HCT116 (cell line): ENCODE measurements around the gene NSF. TPM values are rescaled to one million over a fixed set of nuclear protein-coding genes. Genes with fewer than 3 reads are reported as not detected.

Experiments
- ATAC-seq: fragments of 200-7000 bp; cut with Tn5 transposase; 2 replicates; pipeline ENCODE4 v1.9.1; 2020; ENCODE audit warnings: mild to moderate bottlenecking, moderate library complexity
- BruUV-seq: library from RNA; stranded (reverse); fragments of 400-500 nt; replicated peaks from 2 replicates; lab custom pipeline; 2021; lab: Mats Ljungman, UMichigan
- CTCF ChIA-PET: fragments of 300-600 bp; sonication (Branson Sonifier 250); formaldehyde crosslinking; loops from one replicate; lab custom pipeline; 2021; ENCODE audit warnings: antibody characterized with exemption; lab: Charles Lee
- POLR2A ChIA-PET: fragments of 300-600, 350-600 bp; sonication (Branson Sonifier 250); formaldehyde crosslinking; loops from one replicate; lab custom pipeline; 2021; ENCODE audit warnings: antibody characterized with exemption; lab: Charles Lee
- RAD21 ChIA-PET, 2 experiments: fragments of 300-600 bp; sonication (Branson Sonifier 250); formaldehyde crosslinking; loops; one replicate each; lab custom pipeline; 2023; ENCODE audit warnings: low total read pairs in 2 of 2; ENCODE audit not compliant: uncharacterized antibody in 2 of 2, unreplicated experiment in 2 of 2, low non-redundant PET in 1 of 2; lab: Charles Lee
- DNase-seq: peaks from one replicate; pipeline ENCODE4 v3.0.0-alpha.2; 2010; ENCODE audit warnings: low read depth, low spot score
- H2AFZ ChIP-seq: fragments of 200-600 bp; shearing (Covaris generic), sonication (generic); 2 replicates; pipeline ENCODE4 v1.6.1; 2017; ENCODE audit warnings: low read depth, mixed run types, mixed read lengths, antibody characterized with exemption, low read length; ENCODE audit not compliant: poor library complexity, severe bottlenecking
- H3K27ac ChIP-seq: 2 replicates; pipeline ENCODE4 v1.5.1; 2012; ENCODE audit warnings: low read depth, low read length
- H3K27me3 ChIP-seq: fragments of 200-600 bp; sonication (generic); 2 replicates; pipeline ENCODE4 v1.6.1; 2016; ENCODE audit warnings: mixed run types, low read length, mixed read lengths; ENCODE audit not compliant: insufficient read depth
- H3K36me3 ChIP-seq, 2 experiments: fragments of 200-500 bp in 1 of 2; fragments of 200-600 bp in 1 of 2; sonication (Bioruptor generic) in 1 of 2; sonication (generic) in 1 of 2; 2 replicates each; pipeline versions ENCODE4 v1.5.1 to v1.6.1; 2014 to 2016; ENCODE audit warnings: low read length in 2 of 2, inconsistent platforms in 1 of 2, mixed read lengths in 1 of 2, mixed run types in 1 of 2; ENCODE audit not compliant: insufficient read depth in 2 of 2, control insufficient read depth in 1 of 2
- H3K4me1 ChIP-seq, 2 experiments: fragments of 200-600 bp in 1 of 2; sonication (generic) in 1 of 2; 2 replicates each; pipeline versions ENCODE4 v1.5.1 to v1.6.1; 2012 to 2017; ENCODE audit warnings: low read length in 2 of 2, inconsistent platforms in 1 of 2, mild to moderate bottlenecking in 1 of 2, mixed read lengths in 1 of 2, mixed run types in 1 of 2, moderate library complexity in 1 of 2; ENCODE audit not compliant: insufficient read depth in 2 of 2, control insufficient read depth in 1 of 2
- H3K4me2 ChIP-seq: fragments of 200-600 bp; sonication (generic); 2 replicates; pipeline ENCODE4 v1.6.1; 2017; ENCODE audit warnings: mixed run types, low read length, mixed read lengths
- H3K4me3 ChIP-seq, 2 experiments: fragments of 200-600 bp in 1 of 2; sonication (generic) in 1 of 2; replicated peaks in 1 of 2; 2 replicates each; pipeline ENCODE4 v1.5.1; 2011 to 2016; ENCODE audit warnings: low read length in 2 of 2, control low read depth in 1 of 2, low read depth in 1 of 2, mild to moderate bottlenecking in 1 of 2, mixed read lengths in 1 of 2, mixed run types in 1 of 2
- H3K79me2 ChIP-seq: fragments of 200-600 bp; sonication (generic); 2 replicates; pipeline ENCODE4 v1.6.1; 2017; ENCODE audit warnings: mild to moderate bottlenecking, mixed run types, low read length, moderate library complexity, mixed read lengths; ENCODE audit not compliant: insufficient read depth
- H3K9ac ChIP-seq: fragments of 200-600 bp; sonication (generic); 2 replicates; pipeline ENCODE4 v1.6.1; 2016; ENCODE audit warnings: low read length, mixed read lengths
- H3K9me2 ChIP-seq: fragments of 200-600 bp; sonication (generic), shearing (Covaris generic); 2 replicates; pipeline ENCODE4 v1.6.1; 2017; ENCODE audit warnings: mixed run types, mild to moderate bottlenecking, moderate library complexity; ENCODE audit not compliant: insufficient read depth
- H3K9me3 ChIP-seq, 2 experiments: fragments of 200-500 bp in 1 of 2; fragments of 200-600 bp in 1 of 2; sonication (Bioruptor generic) in 1 of 2; sonication (generic) in 1 of 2; 2 replicates each; pipeline ENCODE4 v1.6.1; 2014 to 2017; ENCODE audit warnings: low read length in 2 of 2, mixed read lengths in 2 of 2, inconsistent platforms in 1 of 2, low read depth in 1 of 2, mild to moderate bottlenecking in 1 of 2, mixed run types in 1 of 2, moderate library complexity in 1 of 2; ENCODE audit not compliant: control insufficient read depth in 1 of 2, insufficient read depth in 1 of 2
- H4K20me1 ChIP-seq: fragments of 200-600 bp; sonication (generic), shearing (Covaris generic); 2 replicates; pipeline ENCODE4 v1.6.1; 2017; ENCODE audit warnings: mixed run types, mild to moderate bottlenecking, moderate library complexity; ENCODE audit not compliant: insufficient read depth
- CBX3 ChIP-seq: IDR thresholded peaks from 2 replicates; pipeline ENCODE4 v1.6.1; 2012; ENCODE audit warnings: low read depth
- CTCF ChIP-seq, 3 experiments: fragments of 200-600 bp in 1 of 3; sonication (generic) in 1 of 3; IDR thresholded peaks in 2 of 3; conservative IDR thresholded peaks in 1 of 3; 2 replicates each; pipeline ENCODE4 v1.5.1; 2012 to 2017; ENCODE audit warnings: low read depth in 2 of 3, low read length in 2 of 3, antibody characterized with exemption in 1 of 3, borderline replicate concordance in 1 of 3, control low read depth in 1 of 3, mild to moderate bottlenecking in 1 of 3, mixed read lengths in 1 of 3, mixed run types in 1 of 3, moderate library complexity in 1 of 3; ENCODE audit not compliant: insufficient read depth in 1 of 3
- EZH2 ChIP-seq: fragments of 200-600 bp; sonication (generic); IDR thresholded peaks from 2 replicates; pipeline ENCODE4 v1.6.1; 2017; ENCODE audit warnings: antibody characterized with exemption, mixed run types
- EZH2phosphoT487 ChIP-seq: fragments of 200-600 bp; IDR thresholded peaks from 2 replicates; pipeline ENCODE4 v1.6.1; 2018; ENCODE audit warnings: antibody characterized with exemption, borderline replicate concordance
- FOSL1 ChIP-seq: IDR thresholded peaks from 2 replicates; pipeline ENCODE4 v1.6.1; 2012; ENCODE audit warnings: low read depth
- MAX ChIP-seq: IDR thresholded peaks from 2 replicates; pipeline ENCODE4 v1.6.1; 2012
- POLR2AphosphoS5 ChIP-seq: IDR thresholded peaks from 2 replicates; pipeline ENCODE4 v1.6.1; 2011; ENCODE audit warnings: mild to moderate bottlenecking, low read depth, low read length, moderate library complexity
- RAD21 ChIP-seq: IDR thresholded peaks from 2 replicates; pipeline ENCODE4 v1.6.1; 2012; ENCODE audit warnings: low read depth, mild to moderate bottlenecking
- REST ChIP-seq: IDR thresholded peaks from 2 replicates; pipeline ENCODE4 v1.6.1; 2012; ENCODE audit warnings: low read depth
- SIN3A ChIP-seq: IDR thresholded peaks from 2 replicates; pipeline ENCODE4 v1.6.1; 2012; ENCODE audit warnings: low read depth
- SP1 ChIP-seq: IDR thresholded peaks from 2 replicates; pipeline ENCODE4 v1.6.1; 2012; ENCODE audit warnings: low read depth
- SRF ChIP-seq: IDR thresholded peaks from 2 replicates; pipeline ENCODE4 v1.6.1; 2012; ENCODE audit warnings: low read depth
- TCF7L2 ChIP-seq: IDR thresholded peaks from 2 replicates; pipeline ENCODE4 v1.7.0; 2011; ENCODE audit warnings: borderline replicate concordance, inconsistent platforms; ENCODE audit not compliant: insufficient read depth, insufficient read length; ENCODE audit errors: extremely low read depth
- ZBTB33 ChIP-seq: IDR thresholded peaks from 2 replicates; pipeline ENCODE4 v1.6.1; 2011; ENCODE audit warnings: mild to moderate bottlenecking, low read length, moderate library complexity; ENCODE audit not compliant: insufficient replicate concordance; ENCODE audit errors: extremely low read depth
- ZNF274 ChIP-seq: fragments of 200-500 bp; sonication (Bioruptor generic); IDR thresholded peaks from 2 replicates; pipeline ENCODE4 v1.6.1; 2014; ENCODE audit warnings: mild to moderate bottlenecking, low read depth, low read length, inconsistent platforms
- intact Hi-C: fragments of 100-400 bp; cut with micrococcal nuclease; formaldehyde crosslinking; loops from 2 replicates; pipeline ENCODE4 v1.10.0; 2022
- total RNA-seq: library from RNA; stranded (reverse); gene quantifications from one replicate; pipeline ENCODE4 v1.2.1, GENCODE V29; 2021; ENCODE audit not compliant: unreplicated experiment

Gene NSF
- total RNA-seq, 1 experiment from 2014 or later, result 61.1 TPM

GRCh38 chr17:46745376-46745775, 154.9 kb downstream of the NSF start:
- peaks cover 11 to 17% of the 10 kb centered on the region in 2 experiments for H3K4me1 ChIP-seq
- H2AFZ ChIP-seq, result no peak overlapping the region
- ATAC-seq (no peak), DNase-seq (no peak)
- H3K27me3 ChIP-seq, result no peaks in the 10 kb centered on the region
- ChIA-PET RAD21 (no interaction called here), CTCF (no interaction called here), POLR2A (no interaction called here)
- H3K79me2 ChIP-seq, result no peaks in the 10 kb centered on the region
- H4K20me1 ChIP-seq, result no peaks in the 10 kb centered on the region
- H3K9me3 ChIP-seq, result no peaks in the 10 kb centered on the region
- BruUV-seq, result no TSS peak
- TF ChIP-seq ZNF274 (no peak), SIN3A (no peak), EZH2 (no peak), CTCF (IDR thresholded peaks at IDR 0.05 in 2 of 3, conservative IDR thresholded peaks at IDR 0.05 in 1 of 3; ENCODE audit: borderline replicate concordance in 1 of 3, insufficient read depth in 1 of 3, low read depth in 2 of 3, low read length in 2 of 3) (no peak), CBX3 (no peak), POLR2AphosphoS5 (no peak), EZH2phosphoT487 (no peak), MAX (no peak), ZBTB33 (no peak), FOSL1 (no peak), SP1 (no peak), RAD21 (no peak), REST (no peak), TCF7L2 (no peak), SRF (no peak)
- no peaks in the 10 kb centered on the region for H3K9me2 ChIP-seq
- no peak overlapping the region for H3K9ac ChIP-seq
- no peak overlapping the region for H3K4me2 ChIP-seq
- H3K36me3 ChIP-seq, result no peaks in the 10 kb centered on the region
- no peak overlapping the region for H3K4me3 ChIP-seq
- no peak overlapping the region for H3K27ac ChIP-seq
- intact Hi-C loops, result no loop called here
